Stimulated activated naive CD8-positive, alpha-beta T cell treated with anti-CD3 and anti-CD28 coated beads, Interleukin-15, Interleukin-2, amounts not matched to agents 100 ng/mL and 50 ng/mL, for 24 hours (primary cell): ENCODE measurements around the gene TAGLN.
A peak's percentile ranks its signal among the peaks of the same experiment; 100 is the strongest.

Experiments used
- H3K27ac Mint-ChIP-seq: one replicate; pipeline ENCODE4 v1.8.0; 2021; ENCODE audit warnings: mild to moderate bottlenecking, mixed read lengths
- H3K27me3 Mint-ChIP-seq: one replicate; pipeline ENCODE4 v1.8.0; 2021; ENCODE audit warnings: mixed read lengths
- H3K36me3 Mint-ChIP-seq: one replicate; pipeline ENCODE4 v1.8.0; 2021; ENCODE audit warnings: low read depth, mixed read lengths
- H3K4me1 Mint-ChIP-seq: one replicate; pipeline ENCODE4 v1.8.0; 2021; ENCODE audit warnings: low read depth, mixed read lengths
- H3K4me3 Mint-ChIP-seq: one replicate; pipeline ENCODE4 v1.8.0; 2021; ENCODE audit warnings: mild to moderate bottlenecking, mixed read lengths
- H3K9me3 Mint-ChIP-seq: one replicate; pipeline ENCODE4 v1.8.0; 2021; ENCODE audit warnings: mixed read lengths

The TAGLN gene

GRCh38 chr11:117210620-117211019 lies 11.4 kb downstream of the TAGLN start:
- Mint-ChIP-seq H3K9me3 (no peaks in the 10 kb centered on the region), H3K27me3 (no peaks in the 10 kb centered on the region), H3K4me1 (no peaks in the 10 kb centered on the region), H3K27ac (no peak overlapping the region), H3K4me3 (no peak overlapping the region), H3K36me3 (peaks cover 43% of the 10 kb centered on the region)

GRCh38 chr11:117212697-117213355 lies 13.7 kb downstream of the TAGLN start:
- Mint-ChIP-seq H3K4me3 (no peak overlapping the region), H3K36me3 (peaks cover 51% of the 10 kb centered on the region), H3K27ac (no peak overlapping the region), H3K9me3 (no peaks in the 10 kb centered on the region), H3K4me1 (no peaks in the 10 kb centered on the region), H3K27me3 (no peaks in the 10 kb centered on the region)

- Mint-ChIP-seq H3K4me1 (no peaks in the 10 kb centered on the region), H3K4me3 (no peak overlapping the region), H3K27me3 (no peaks in the 10 kb centered on the region), H3K27ac (peak overlapping the region; percentile 47), H3K9me3 (no peaks in the 10 kb centered on the region), H3K36me3 (peaks cover 65% of the 10 kb centered on the region)
Observed at GRCh38 chr11:117214404-117215110, 15.4 kb downstream of the TAGLN start.

- Mint-ChIP-seq H3K9me3 (no peaks in the 10 kb centered on the region), H3K36me3 (peaks cover 57% of the 10 kb centered on the region), H3K27me3 (no peaks in the 10 kb centered on the region), H3K4me1 (no peaks in the 10 kb centered on the region), H3K27ac (peak overlapping the region; percentile 59), H3K4me3 (no peak overlapping the region)
Observed at GRCh38 chr11:117217141-117218084, 18.2 kb downstream of the TAGLN start.

GRCh38 chr11:117218133-117218915 lies 19.2 kb downstream of the TAGLN start:
- Mint-ChIP-seq H3K9me3 (no peaks in the 10 kb centered on the region), H3K4me3 (no peak overlapping the region), H3K36me3 (peaks cover 58% of the 10 kb centered on the region), H3K27ac (no peak overlapping the region), H3K27me3 (no peaks in the 10 kb centered on the region), H3K4me1 (no peaks in the 10 kb centered on the region)

- H3K4me1 Mint-ChIP-seq: no peaks in the 10 kb centered on the region
- H3K4me3 Mint-ChIP-seq: no peak overlapping the region
- H3K36me3 Mint-ChIP-seq: peaks cover 56% of the 10 kb centered on the region
- H3K27me3 Mint-ChIP-seq: no peaks in the 10 kb centered on the region
- H3K27ac Mint-ChIP-seq: no peak overlapping the region
- no peaks in the 10 kb centered on the region for H3K9me3 Mint-ChIP-seq
Observed at GRCh38 chr11:117219001-117219400, 19.8 kb downstream of the TAGLN start.

- Mint-ChIP-seq H3K4me1 (no peaks in the 10 kb centered on the region), H3K36me3 (peaks cover 56% of the 10 kb centered on the region), H3K27ac (no peak overlapping the region), H3K4me3 (no peak overlapping the region), H3K27me3 (no peaks in the 10 kb centered on the region), H3K9me3 (no peaks in the 10 kb centered on the region)
Observed at GRCh38 chr11:117219455-117219854, 20.3 kb downstream of the TAGLN start.

GRCh38 chr11:117219995-117220394 lies 20.8 kb downstream of the TAGLN start:
- H3K9me3 Mint-ChIP-seq: no peaks in the 10 kb centered on the region
- H3K4me1 Mint-ChIP-seq: no peaks in the 10 kb centered on the region
- no peak overlapping the region for H3K27ac Mint-ChIP-seq
- H3K4me3 Mint-ChIP-seq: no peak overlapping the region
- no peaks in the 10 kb centered on the region for H3K27me3 Mint-ChIP-seq
- H3K36me3 Mint-ChIP-seq: peaks cover 56% of the 10 kb centered on the region

GRCh38 chr11:117220568-117220967 lies 21.4 kb downstream of the TAGLN start:
- H3K36me3 Mint-ChIP-seq: peaks cover 61% of the 10 kb centered on the region
- H3K4me1 Mint-ChIP-seq: no peaks in the 10 kb centered on the region
- H3K4me3 Mint-ChIP-seq: no peak overlapping the region
- no peaks in the 10 kb centered on the region for H3K27me3 Mint-ChIP-seq
- no peaks in the 10 kb centered on the region for H3K9me3 Mint-ChIP-seq
- H3K27ac Mint-ChIP-seq: peak overlapping the region; percentile 6

- no peaks in the 10 kb centered on the region for H3K9me3 Mint-ChIP-seq
- H3K4me1 Mint-ChIP-seq: no peaks in the 10 kb centered on the region
- peaks cover 61% of the 10 kb centered on the region for H3K36me3 Mint-ChIP-seq
- no peak overlapping the region for H3K27ac Mint-ChIP-seq
- H3K27me3 Mint-ChIP-seq: no peaks in the 10 kb centered on the region
- H3K4me3 Mint-ChIP-seq: no peak overlapping the region
Observed at GRCh38 chr11:117220999-117221774, 22.0 kb downstream of the TAGLN start.

- Mint-ChIP-seq H3K36me3 (peaks cover 63% of the 10 kb centered on the region), H3K27me3 (no peaks in the 10 kb centered on the region)
Observed at GRCh38 chr11:117221775-117222517, 22.8 kb downstream of the TAGLN start.

GRCh38 chr11:117222991-117223740 lies 24.0 kb downstream of the TAGLN start:
- Mint-ChIP-seq H3K36me3 (peaks cover 68% of the 10 kb centered on the region), H3K27me3 (no peaks in the 10 kb centered on the region), H3K27ac (no peak overlapping the region), H3K4me1 (peaks cover 14% of the 10 kb centered on the region), H3K9me3 (no peaks in the 10 kb centered on the region), H3K4me3 (no peak overlapping the region)

More at GRCh38 chr11:117221775-117222517, 22.8 kb downstream of the TAGLN start:
- Mint-ChIP-seq H3K27ac (peak overlapping the region; percentile 2), H3K9me3 (no peaks in the 10 kb centered on the region), H3K4me3 (no peak overlapping the region), H3K4me1 (peaks cover 6% of the 10 kb centered on the region)
